GM10266 (cell line): ENCODE results near the gene KNG1.
A peak's percentile ranks its signal among the peaks of the same experiment; 100 is the strongest.

Experiments used
- DNase-seq: peaks from one replicate; pipeline ENCODE4 v3.0.0; 2012; ENCODE audit errors: extremely low spot score
- TF ChIP-seq, protein P1 (sequence below): IDR thresholded peaks from 2 replicates; pipeline ENCODE4 v1.5.1; 2012; ENCODE audit warnings: mild to moderate bottlenecking, low read depth; ENCODE audit not compliant: control insufficient read depth, insufficient read depth; ENCODE audit errors: missing control alignments

KNG1 gene

DNA sequence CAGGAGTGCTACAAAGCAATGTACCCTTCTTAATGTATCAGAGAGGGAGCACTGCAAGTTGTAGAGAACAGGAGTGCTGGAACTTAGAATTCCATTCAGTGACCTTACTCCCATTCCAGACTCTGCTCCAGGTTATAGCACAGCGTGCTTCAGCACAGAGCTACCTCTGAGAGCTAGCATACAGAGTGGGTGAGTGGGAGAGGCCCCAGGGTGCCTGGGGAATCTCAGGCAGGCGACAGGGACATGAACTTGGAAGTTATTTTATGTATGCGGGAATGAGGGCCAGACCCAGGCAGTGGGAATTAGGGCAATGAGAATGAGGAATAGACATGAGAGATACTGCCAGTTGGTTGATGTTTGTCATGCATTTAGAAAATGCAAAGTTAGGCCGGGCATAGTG, 3.7 kb upstream of the KNG1 start:
- TF ChIP-seq, protein P1, sequence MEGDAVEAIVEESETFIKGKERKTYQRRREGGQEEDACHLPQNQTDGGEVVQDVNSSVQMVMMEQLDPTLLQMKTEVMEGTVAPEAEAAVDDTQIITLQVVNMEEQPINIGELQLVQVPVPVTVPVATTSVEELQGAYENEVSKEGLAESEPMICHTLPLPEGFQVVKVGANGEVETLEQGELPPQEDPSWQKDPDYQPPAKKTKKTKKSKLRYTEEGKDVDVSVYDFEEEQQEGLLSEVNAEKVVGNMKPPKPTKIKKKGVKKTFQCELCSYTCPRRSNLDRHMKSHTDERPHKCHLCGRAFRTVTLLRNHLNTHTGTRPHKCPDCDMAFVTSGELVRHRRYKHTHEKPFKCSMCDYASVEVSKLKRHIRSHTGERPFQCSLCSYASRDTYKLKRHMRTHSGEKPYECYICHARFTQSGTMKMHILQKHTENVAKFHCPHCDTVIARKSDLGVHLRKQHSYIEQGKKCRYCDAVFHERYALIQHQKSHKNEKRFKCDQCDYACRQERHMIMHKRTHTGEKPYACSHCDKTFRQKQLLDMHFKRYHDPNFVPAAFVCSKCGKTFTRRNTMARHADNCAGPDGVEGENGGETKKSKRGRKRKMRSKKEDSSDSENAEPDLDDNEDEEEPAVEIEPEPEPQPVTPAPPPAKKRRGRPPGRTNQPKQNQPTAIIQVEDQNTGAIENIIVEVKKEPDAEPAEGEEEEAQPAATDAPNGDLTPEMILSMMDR = no peak
- no peak for DNase-seq

DNA sequence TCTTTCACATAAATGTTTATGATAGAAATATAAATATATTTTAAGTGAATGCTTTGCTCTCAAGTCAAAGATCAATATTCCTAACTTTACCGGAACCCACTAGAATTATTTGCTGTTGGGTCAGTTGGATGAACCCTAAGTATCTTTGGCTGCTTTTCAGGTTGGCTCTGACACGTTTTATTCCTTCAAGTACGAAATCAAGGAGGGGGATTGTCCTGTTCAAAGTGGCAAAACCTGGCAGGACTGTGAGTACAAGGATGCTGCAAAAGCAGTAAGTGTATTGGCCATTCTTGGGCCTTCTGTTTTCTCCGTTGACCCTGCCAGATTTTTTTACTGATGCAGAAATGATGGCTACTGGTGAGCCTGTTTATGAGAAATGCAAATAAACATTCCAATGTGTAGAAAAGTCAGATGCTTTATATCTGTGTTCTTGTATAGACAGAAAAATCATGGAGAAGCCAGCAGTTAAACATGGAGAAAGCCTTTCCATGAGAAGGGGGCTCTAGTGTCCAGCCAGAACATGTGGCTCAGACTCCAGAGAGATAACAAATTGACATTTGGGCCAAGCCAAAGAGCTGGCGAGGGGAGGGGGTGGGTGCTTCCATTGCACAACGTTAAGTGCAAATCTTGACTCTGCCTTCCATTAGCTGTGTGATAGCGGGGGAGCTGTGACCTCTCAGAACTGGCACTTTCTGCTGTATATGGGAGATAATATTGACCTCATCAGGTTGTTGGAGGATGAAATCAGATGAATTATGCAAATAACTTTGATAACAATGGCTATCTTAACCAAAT, 3.0 kb downstream of the KNG1 start:
- TF ChIP-seq, protein P1 = no peak
- no peak for DNase-seq

DNA sequence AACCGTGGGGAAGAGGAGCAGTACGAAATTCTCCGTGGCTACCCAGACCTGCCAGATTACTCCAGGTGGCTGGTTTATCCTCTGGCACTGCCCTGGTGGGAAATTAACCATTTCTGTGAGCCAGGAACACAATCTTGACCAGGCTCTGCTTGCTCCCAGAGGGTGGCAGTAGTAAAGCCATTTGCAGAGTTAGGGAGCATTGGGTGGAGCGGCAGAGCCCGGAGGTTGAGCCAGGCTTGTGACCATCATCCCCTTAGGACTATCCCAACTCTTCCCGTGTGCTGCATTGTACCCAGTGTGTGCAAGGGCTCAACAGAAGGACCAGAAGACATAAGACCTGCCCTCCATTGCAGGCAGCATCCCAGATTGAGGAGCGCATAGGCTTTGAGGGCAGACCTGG, 5.3 kb downstream of the KNG1 start:
- DNase-seq = no peak
- TF ChIP-seq, protein P1 = peak; percentile 36

DNA sequence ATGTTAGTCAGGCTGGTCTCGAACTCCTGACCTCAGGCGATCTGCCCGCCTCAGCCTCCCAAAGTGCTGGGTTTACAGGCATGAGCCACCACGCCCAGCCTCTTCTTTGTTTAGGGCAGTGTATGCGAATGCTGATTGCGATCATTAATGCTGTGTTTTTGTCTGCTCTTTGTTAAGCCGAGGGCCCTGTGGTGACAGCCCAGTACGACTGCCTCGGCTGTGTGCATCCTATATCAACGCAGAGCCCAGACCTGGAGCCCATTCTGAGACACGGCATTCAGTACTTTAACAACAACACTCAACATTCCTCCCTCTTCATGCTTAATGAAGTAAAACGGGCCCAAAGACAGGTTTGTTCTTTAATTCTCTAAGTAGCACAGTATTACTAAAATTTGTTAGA, 7.8 kb downstream of the KNG1 start:
- TF ChIP-seq, protein P1 = no peak
- no peak for DNase-seq

DNA sequence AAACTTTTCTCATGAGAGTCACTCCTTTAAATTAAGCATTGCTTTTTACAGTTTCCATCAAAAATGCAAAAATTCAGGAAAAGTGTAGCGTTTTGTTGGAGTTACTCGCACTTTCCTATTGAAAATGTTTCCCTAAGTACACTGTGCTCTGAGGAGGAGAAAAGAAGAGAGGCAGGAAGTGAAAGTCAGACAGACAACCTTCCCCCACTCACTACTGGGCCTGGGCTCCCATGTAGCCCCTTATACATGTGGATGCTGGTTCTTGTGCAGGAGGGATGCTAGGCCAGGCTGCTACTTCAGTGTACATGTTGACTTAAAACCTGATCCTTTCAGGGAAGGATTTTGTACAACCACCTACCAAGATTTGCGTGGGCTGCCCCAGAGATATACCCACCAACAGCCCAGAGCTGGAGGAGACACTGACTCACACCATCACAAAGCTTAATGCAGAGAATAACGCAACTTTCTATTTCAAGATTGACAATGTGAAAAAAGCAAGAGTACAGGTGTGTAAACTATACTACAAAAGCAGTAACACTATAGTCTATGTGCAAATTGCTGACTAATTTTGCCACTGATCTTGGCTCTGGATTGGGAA, 15.1 kb downstream of the KNG1 start:
- TF ChIP-seq, protein P1 = no peak
- DNase-seq = no peak

DNA sequence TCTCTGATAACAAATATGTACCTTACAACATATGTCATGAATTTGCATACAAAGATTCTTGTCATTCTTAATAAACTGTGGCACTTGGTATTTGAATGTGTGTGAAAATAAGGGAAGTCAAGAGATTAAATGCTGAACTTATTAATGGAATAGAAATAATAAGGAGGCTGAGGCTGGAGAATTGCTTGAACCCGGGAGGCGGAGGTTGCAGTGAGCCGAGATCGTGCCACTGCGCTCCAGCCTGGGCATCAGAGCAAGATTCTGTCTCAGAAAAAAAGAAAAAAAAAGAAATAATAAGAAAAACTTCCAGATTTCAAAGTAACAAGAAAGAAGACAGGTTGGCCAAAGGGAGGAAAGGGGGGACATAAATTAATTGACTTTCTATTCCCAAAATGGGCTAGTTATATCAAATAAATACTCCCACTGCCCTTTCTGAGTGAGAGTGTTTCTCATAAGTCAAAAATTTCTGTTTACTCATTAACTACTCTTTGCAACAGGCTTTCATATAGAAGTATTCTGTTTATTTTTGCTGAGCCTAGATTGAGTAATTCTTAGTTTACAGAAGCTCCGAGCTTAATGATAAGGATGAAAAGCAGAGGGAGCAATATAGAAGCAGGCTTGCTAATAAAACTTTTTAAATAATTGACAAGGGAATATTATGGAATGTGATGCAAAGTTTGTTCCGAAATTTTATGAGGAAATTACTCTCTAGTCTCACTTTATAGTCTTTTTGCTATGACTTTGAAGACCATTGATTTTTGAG, 25.6 kb downstream of the KNG1 start:
- TF ChIP-seq, protein P1 = no peak
- DNase-seq = no peak
